IPS-15b (cell line): ENCODE results near the gene CCBE1.
"Not testable (repeated sequence)": the region's sequence is repeated elsewhere in the genome, so short reads cannot be mapped to it uniquely, and the experiment has no call there.

ENCODE experiments used
- H3K27me3 ChIP-seq: one replicate; pipeline ENCODE4 v1.6.1; 2013; ENCODE audit warnings: low read length; ENCODE audit not compliant: control insufficient read depth, insufficient read depth
- H3K36me3 ChIP-seq: one replicate; pipeline ENCODE4 v1.6.1; 2013; ENCODE audit warnings: low read length; ENCODE audit not compliant: control insufficient read depth, insufficient read depth
- H3K4me1 ChIP-seq: one replicate; pipeline ENCODE4 v1.6.1; 2013; ENCODE audit warnings: mild to moderate bottlenecking, low read length; ENCODE audit not compliant: control insufficient read depth, insufficient read depth
- H3K4me3 ChIP-seq: one replicate; pipeline ENCODE4 v1.5.1; 2013; ENCODE audit warnings: low read depth, low read length
- H3K9ac ChIP-seq: one replicate; pipeline ENCODE4 v1.6.1; 2013; ENCODE audit warnings: low read depth, mild to moderate bottlenecking, low read length
- H3K9me3 ChIP-seq: one replicate; pipeline ENCODE4 v1.6.1; 2013; ENCODE audit warnings: mild to moderate bottlenecking, low read length; ENCODE audit not compliant: control insufficient read depth, insufficient read depth

CCBE1 gene

GRCh38 chr18:59539108-59539507 is 158.1 kb downstream of the CCBE1 start:
- Histone ChIP-seq H3K9me3 (no peaks in the 10 kb centered on the region), H3K4me1 (no peaks in the 10 kb centered on the region), H3K27me3 (no peaks in the 10 kb centered on the region), H3K9ac (no peak overlapping the region), H3K36me3 (no peaks in the 10 kb centered on the region), H3K4me3 (no peak overlapping the region)

- Histone ChIP-seq H3K9me3 (no peaks in the 10 kb centered on the region), H3K4me1 (no peaks in the 10 kb centered on the region), H3K9ac (no peak overlapping the region), H3K4me3 (no peak overlapping the region), H3K27me3 (no peaks in the 10 kb centered on the region), H3K36me3 (no peaks in the 10 kb centered on the region)
Measured at GRCh38 chr18:59537579-59537978, 159.6 kb downstream of the CCBE1 start.

- no peak overlapping the region for H3K4me3 ChIP-seq
- no peaks in the 10 kb centered on the region for H3K4me1 ChIP-seq
- H3K36me3 ChIP-seq = no peaks in the 10 kb centered on the region
- no peak overlapping the region for H3K9ac ChIP-seq
- no peaks in the 10 kb centered on the region for H3K27me3 ChIP-seq
- H3K9me3 ChIP-seq = no peaks in the 10 kb centered on the region
Measured at GRCh38 chr18:59536166-59536565, 161.1 kb downstream of the CCBE1 start.

GRCh38 chr18:59535055-59535454 is 162.2 kb downstream of the CCBE1 start:
- H3K36me3 ChIP-seq = no peaks in the 10 kb centered on the region
- no peak overlapping the region for H3K9ac ChIP-seq
- no peaks in the 10 kb centered on the region for H3K27me3 ChIP-seq
- no peak overlapping the region for H3K4me3 ChIP-seq
- H3K4me1 ChIP-seq = no peaks in the 10 kb centered on the region
- H3K9me3 ChIP-seq = no peaks in the 10 kb centered on the region

GRCh38 chr18:59528866-59529265 is 168.4 kb downstream of the CCBE1 start:
- no peak overlapping the region for H3K4me3 ChIP-seq
- no peaks in the 10 kb centered on the region for H3K9me3 ChIP-seq
- H3K36me3 ChIP-seq = no peaks in the 10 kb centered on the region
- no peaks in the 10 kb centered on the region for H3K27me3 ChIP-seq
- H3K4me1 ChIP-seq = no peaks in the 10 kb centered on the region
- no peak overlapping the region for H3K9ac ChIP-seq

GRCh38 chr18:59520562-59521355 is 176.5 kb downstream of the CCBE1 start:
- Histone ChIP-seq H3K4me3 (no peak overlapping the region), H3K9ac (no peak overlapping the region), H3K4me1 (peaks cover 5% of the 10 kb centered on the region), H3K36me3 (no peaks in the 10 kb centered on the region), H3K27me3 (no peaks in the 10 kb centered on the region), H3K9me3 (no peaks in the 10 kb centered on the region)

GRCh38 chr18:59518705-59519104 is 178.5 kb downstream of the CCBE1 start:
- no peaks in the 10 kb centered on the region for H3K9me3 ChIP-seq
- H3K36me3 ChIP-seq = no peaks in the 10 kb centered on the region
- H3K4me1 ChIP-seq = peaks cover 5% of the 10 kb centered on the region
- no peaks in the 10 kb centered on the region for H3K27me3 ChIP-seq
- no peak overlapping the region for H3K9ac ChIP-seq
- no peak overlapping the region for H3K4me3 ChIP-seq

GRCh38 chr18:59517446-59518165 is 179.6 kb downstream of the CCBE1 start:
- Histone ChIP-seq H3K9me3 (no peaks in the 10 kb centered on the region), H3K4me3 (no peak overlapping the region), H3K9ac (no peak overlapping the region), H3K4me1 (peaks cover 5% of the 10 kb centered on the region), H3K36me3 (no peaks in the 10 kb centered on the region), H3K27me3 (no peaks in the 10 kb centered on the region)

- Histone ChIP-seq H3K4me3 (no peak overlapping the region), H3K9ac (no peak overlapping the region), H3K27me3 (no peaks in the 10 kb centered on the region), H3K36me3 (no peaks in the 10 kb centered on the region), H3K4me1 (peaks cover 5% of the 10 kb centered on the region), H3K9me3 (no peaks in the 10 kb centered on the region)
Measured at GRCh38 chr18:59516356-59517155, 180.7 kb downstream of the CCBE1 start.

GRCh38 chr18:59515956-59516355 is 181.3 kb downstream of the CCBE1 start:
- not testable (repeated sequence) for H3K27me3 ChIP-seq, H3K4me3 ChIP-seq, H3K9me3 ChIP-seq, H3K4me1 ChIP-seq, H3K36me3 ChIP-seq, H3K9ac ChIP-seq

- peaks cover 5% of the 10 kb centered on the region for H3K4me1 ChIP-seq
- H3K9me3 ChIP-seq = no peaks in the 10 kb centered on the region
- no peak overlapping the region for H3K4me3 ChIP-seq
- no peaks in the 10 kb centered on the region for H3K27me3 ChIP-seq
- H3K36me3 ChIP-seq = no peaks in the 10 kb centered on the region
- H3K9ac ChIP-seq = no peak overlapping the region
Measured at GRCh38 chr18:59515147-59515546, 182.1 kb downstream of the CCBE1 start.
